NCI-H524 (cell line): Measurements from ENCODE around the gene ACOXL.

Experiments used
- DNase-seq, 2 experiments: peaks; one replicate each; lab custom pipeline; 2025; lab: John Stamatoyannopoulos, UW

Gene ACOXL

DNA sequence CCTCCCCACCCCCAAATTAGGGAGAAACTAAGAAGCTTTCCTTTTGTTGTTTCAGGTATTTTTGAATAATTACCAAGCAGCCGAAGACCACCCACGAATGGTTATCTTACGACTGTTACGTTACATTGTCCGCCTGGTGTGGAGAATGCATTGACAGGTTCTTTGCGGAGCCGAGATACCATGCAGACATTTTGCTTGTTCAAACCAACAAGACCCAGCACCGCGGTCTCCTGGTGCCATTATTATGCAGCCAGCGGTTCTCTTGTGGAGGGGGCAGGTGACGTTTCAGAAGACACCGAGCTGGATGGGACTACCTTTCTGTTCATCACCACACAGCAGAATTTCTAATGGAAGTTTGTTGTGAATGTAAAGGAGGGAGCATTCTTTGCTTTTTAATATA, 431.7 kb downstream of the ACOXL start:
- no peak for DNase-seq

DNA sequence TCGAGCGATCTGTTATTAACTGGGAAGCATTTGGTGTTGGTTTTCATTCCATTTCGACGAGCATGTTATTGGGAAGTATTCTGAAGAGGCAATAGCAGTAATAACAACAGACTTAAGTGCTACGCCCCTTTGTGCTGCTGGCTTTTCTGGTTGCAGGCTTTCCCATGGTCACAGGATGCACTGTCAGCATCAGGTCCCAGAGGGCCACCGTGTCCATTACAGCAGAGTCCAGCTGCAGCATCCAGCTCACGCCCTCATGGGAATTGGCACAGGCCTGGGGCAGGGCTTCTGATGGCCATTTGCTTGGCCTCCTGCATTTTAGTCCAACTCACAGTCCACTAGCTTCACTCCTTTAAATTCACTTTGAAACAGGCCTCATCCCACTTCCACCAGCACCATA, 432.7 kb downstream of the ACOXL start:
- DNase-seq = no peak

DNA sequence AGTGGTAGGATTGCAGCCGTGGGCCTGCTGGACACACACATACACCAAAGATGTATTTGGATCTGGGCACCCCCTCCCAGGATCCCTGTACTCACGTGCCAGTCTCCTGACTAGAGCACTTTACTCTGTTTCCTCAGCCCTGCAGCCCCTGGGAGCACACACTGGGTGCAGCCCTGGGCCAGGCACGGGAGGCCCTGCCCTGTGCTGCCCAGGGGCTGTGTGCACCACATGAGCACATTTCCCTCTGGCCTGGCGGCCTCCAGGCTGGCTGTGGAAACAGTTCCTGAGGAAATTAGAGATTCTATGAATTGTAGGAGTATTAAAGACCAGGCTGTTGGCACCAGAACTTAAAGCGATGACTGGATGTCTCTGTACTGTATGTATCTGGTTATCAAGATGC, 433.7 kb downstream of the ACOXL start:
- DNase-seq = no peak

DNA sequence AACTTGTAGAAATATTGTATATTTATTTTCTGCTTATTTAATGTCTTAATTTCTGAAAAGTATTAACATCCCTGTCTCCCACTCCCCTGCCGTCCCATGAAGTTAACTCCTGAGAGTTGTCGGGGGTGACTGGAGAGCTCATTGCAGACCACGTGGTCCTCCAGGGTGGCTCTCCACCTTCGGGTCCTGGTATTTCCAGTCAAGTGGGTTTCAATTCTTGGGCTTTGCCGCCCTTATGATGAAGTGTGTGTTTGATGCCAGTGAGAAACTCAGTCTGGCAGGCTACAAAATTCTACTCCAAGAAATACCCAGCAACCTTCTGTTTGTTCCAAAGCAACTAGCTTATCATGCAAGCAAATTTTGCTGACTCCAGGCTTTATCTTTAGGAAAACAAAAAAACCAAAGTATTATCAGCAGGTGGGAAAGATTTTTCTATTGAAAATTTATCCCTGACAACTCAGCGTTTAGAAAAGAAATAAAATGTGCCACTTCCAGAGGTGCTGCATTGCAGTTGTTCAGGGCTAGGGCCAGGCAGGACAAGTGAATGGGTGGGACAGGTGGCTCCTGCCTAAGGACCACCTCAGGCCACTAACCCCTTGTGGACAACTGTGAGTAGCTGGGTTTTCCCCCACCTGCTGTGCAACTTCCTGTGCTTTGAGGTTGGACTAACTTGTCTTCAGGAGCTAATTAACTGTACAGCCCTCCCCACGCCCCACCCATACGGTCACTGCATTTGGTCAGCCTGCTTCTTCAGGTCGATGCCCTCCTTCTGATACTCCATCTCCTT, 434.9 kb downstream of the ACOXL start:
- no peak for DNase-seq

DNA sequence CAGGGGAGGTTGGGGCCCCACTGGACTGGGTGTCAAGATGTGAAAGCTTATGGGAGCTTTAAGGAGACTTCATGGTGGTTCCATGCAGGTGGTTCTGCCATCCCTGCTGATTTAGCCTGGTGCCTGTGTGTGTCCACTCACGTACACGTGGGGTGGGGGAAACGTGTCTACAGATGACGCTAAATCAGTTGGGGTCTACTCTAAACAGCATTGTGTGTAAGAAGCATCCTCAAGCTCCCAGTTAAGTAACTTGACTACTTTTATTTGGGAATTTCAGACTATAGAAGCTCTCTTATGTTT, 435.4 kb downstream of the ACOXL start:
- DNase-seq = no peak
